VCaP (cell line): ENCODE results near the gene TTC12.

ENCODE experiments used
- H3K27ac ChIP-seq: fragments of 450-650 bp; 2 replicates; pipeline ENCODE4 v1.5.1; 2017
- TF ChIP-seq, protein P1 (sequence below): fragments of 450-650 bp; conservative IDR thresholded peaks from 2 replicates; pipeline ENCODE4 v1.5.1; 2017; ENCODE audit warnings: mild to moderate bottlenecking, moderate library complexity

TTC12 gene

DNA sequence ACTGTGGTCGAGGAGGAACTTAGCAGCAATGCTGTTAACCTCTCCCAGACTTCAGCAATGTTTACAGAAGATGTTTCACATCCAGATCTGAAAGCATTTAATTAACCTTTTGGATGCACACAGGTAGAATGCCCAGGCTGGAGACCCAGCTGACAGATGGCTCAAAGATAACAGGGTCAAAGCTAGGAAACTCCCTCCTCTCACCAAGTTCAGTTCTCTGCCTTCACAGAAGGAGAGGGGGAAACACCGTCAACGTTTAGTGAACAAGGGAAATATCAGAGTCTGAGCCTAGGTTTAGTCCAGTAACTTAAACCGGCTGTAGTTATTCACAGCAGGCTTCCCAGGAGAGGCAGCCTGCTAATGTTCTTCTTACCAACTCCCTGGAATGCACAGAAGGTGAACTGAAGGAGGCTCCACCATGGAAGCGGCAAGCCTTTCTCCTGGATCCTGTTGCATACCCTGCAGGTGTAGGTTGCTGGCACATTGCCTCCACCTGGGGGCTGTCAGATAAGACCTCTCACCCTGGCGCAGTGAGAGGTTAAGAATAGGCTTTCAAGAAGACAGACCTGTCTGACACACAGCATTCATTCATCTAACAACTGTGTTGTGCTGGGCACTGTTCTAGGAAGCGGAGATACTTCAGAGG, 49.7 kb downstream of the TTC12 start:
- TF ChIP-seq, protein P1, sequence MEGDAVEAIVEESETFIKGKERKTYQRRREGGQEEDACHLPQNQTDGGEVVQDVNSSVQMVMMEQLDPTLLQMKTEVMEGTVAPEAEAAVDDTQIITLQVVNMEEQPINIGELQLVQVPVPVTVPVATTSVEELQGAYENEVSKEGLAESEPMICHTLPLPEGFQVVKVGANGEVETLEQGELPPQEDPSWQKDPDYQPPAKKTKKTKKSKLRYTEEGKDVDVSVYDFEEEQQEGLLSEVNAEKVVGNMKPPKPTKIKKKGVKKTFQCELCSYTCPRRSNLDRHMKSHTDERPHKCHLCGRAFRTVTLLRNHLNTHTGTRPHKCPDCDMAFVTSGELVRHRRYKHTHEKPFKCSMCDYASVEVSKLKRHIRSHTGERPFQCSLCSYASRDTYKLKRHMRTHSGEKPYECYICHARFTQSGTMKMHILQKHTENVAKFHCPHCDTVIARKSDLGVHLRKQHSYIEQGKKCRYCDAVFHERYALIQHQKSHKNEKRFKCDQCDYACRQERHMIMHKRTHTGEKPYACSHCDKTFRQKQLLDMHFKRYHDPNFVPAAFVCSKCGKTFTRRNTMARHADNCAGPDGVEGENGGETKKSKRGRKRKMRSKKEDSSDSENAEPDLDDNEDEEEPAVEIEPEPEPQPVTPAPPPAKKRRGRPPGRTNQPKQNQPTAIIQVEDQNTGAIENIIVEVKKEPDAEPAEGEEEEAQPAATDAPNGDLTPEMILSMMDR, result no peak
- H3K27ac ChIP-seq, result no peak overlapping the region

DNA sequence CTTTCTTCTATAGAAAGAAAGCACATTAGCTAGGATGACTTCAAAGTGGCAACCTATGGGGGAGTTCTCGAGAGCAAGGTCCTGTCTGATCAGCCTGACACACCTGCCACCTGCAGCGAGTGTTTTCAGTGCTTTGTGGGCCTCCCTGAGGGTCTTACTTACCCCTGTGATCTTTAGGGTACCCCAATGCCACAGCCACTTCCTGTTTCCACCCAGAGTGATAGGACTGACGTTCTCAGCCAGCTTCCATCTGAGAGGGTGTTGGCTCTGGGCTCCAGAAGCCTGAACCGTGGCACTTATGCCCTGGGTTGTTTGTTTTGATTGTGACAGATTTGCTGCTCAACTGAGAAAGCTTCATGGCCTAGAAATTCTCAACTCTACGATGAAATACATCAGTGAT, 51.5 kb downstream of the TTC12 start:
- TF ChIP-seq, protein P1, result no peak
- no peak overlapping the region for H3K27ac ChIP-seq

DNA sequence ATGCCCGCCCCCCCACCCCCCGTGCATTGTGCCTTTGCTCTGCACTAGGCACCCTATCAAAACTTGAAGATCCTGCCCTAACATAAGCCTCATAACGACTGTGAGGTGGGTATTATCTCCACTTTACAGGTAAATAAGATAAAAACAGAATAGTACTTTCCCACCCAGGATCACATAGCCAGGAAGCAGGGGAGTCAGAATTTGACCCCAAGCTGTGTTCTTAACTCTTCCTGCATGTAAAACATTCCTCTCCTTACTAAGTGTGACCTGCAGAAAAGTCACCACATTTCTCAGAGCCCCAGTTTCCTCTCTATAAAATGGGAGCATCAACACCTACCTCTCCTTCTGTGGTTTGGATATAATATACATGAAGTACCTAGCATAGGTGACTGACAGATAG, 55.0 kb downstream of the TTC12 start:
- H3K27ac ChIP-seq, result no peak overlapping the region
- TF ChIP-seq, protein P1, result no peak

DNA sequence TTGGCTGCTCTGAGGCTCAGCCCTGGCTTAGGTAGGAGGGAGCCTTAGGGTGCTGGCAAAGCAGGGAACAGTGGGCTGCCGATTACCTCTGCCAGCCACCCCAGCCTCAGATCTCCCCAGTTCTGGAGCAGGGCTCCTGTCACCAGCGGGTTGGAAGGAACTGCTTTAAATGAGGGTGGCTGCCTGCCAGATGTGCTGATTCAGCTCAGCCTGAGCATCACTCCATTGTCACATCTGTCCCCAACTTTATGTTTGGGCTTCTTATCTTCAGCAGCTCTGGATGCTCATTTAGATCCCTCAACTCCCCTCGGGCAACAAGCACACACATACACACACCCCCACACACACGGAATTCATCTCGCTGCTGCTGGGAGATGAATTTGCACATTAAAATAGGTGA, 56.3 kb downstream of the TTC12 start:
- TF ChIP-seq, protein P1, result no peak
- H3K27ac ChIP-seq, result no peak overlapping the region

DNA sequence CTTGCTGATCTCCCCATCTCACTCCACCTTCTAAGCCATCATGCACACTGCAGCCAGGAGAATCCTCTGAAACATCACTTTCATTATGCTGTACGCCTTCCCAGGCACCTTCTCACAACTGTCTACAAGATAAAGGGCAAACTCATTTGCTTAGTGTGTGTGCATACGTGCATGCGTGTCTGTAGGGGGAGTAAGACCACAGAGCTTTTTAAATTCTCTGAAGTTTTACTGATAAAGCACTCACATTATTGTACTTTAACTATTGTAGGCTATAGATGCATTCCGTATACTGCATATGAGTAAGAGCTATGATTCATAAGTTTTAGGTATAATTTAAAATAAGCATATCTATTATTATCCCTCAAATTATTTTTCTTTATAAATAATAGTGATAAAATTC, 57.9 kb downstream of the TTC12 start:
- TF ChIP-seq, protein P1, result peak; percentile 23
- no peak overlapping the region for H3K27ac ChIP-seq

DNA sequence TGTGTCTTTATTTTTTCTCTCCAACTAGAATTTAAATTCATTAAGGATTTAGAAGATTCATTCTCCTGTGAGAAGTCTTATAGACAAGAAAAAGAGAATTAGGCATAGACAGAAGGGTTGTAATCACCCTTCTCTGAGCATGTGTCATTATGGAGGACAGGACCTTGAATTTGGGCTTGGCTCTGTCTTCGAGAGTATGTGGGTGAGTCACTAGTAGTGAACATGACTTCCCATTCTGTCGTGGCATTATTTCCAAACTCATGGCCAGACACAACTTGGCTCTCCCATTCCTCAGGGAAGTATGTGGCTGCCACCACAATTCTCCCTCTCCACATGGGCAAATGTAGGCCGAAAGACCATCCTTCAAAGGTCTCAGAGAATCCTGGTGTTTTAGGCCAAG, 58.9 kb downstream of the TTC12 start:
- no peak overlapping the region for H3K27ac ChIP-seq
- TF ChIP-seq, protein P1, result no peak

DNA sequence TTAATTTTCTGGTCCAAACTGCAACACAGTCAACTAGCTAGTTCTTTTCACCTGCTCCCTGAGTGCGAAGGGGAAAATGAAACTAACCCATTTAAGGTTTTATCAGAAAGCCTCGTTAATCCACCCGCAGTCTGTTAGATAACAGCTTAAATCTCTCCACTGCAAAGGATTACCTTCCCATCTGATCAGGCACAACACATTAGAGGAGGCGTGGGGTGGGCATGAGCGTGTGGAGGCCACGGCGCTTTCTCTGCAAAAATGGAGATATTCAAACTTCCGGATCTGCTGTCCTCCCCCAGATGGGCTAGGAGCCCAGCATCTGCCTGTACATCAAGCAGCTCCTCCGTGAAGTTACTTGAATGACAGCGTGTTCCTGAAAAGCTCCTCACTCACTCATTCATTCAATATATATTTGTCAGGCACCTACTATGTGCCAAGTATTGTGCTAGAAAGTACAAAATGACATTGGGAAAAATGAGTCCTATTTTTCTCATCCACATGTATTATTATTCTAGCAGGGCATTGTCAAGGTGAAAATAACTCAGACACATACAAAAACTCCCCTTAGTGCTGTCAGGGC, 59.7 kb downstream of the TTC12 start:
- TF ChIP-seq, protein P1, result no peak
- H3K27ac ChIP-seq, result no peak overlapping the region
